ENCODE measurements around the gene EIF4A3. TPM values are rescaled to one million over a fixed set of nuclear protein-coding genes. Genes with fewer than 3 reads are reported as not detected.

Gene EIF4A3
- total RNA-seq, 1 donor from 2014 or later: 78.9 TPM

DNA sequence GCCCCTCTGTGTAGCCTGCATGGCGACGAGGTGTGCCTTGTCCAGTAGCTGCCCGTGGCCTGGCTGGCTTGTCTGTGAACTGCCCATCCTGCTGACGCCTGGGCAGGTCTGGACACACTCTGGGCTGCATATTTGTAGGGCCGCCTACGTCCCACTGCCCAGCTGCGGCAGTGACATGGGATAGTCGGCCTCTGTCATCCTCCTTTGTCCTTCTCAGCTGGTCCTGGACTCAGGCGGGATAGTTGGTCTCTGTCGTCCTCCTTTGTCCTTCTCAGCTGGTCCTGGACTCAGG lies 37.4 kb upstream of the EIF4A3 start:
- no peaks in the 10 kb centered on the region for H3K36me3 ChIP-seq
- no peaks in the 10 kb centered on the region for H3K9me3 ChIP-seq
- H3K27me3 ChIP-seq: no peaks in the 10 kb centered on the region
- intact Hi-C loops (cut with DNase I): no loop called here
- no peak overlapping the region for H3K4me3 ChIP-seq
- no peak for DNase-seq (ENCODE audit: low spot score in 2 of 2)
- TF ChIP-seq, protein P1, sequence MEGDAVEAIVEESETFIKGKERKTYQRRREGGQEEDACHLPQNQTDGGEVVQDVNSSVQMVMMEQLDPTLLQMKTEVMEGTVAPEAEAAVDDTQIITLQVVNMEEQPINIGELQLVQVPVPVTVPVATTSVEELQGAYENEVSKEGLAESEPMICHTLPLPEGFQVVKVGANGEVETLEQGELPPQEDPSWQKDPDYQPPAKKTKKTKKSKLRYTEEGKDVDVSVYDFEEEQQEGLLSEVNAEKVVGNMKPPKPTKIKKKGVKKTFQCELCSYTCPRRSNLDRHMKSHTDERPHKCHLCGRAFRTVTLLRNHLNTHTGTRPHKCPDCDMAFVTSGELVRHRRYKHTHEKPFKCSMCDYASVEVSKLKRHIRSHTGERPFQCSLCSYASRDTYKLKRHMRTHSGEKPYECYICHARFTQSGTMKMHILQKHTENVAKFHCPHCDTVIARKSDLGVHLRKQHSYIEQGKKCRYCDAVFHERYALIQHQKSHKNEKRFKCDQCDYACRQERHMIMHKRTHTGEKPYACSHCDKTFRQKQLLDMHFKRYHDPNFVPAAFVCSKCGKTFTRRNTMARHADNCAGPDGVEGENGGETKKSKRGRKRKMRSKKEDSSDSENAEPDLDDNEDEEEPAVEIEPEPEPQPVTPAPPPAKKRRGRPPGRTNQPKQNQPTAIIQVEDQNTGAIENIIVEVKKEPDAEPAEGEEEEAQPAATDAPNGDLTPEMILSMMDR (IDR thresholded peaks at IDR 0.05): no peak
- H3K4me1 ChIP-seq: no peaks in the 10 kb centered on the region
- H3K27ac ChIP-seq: no peak overlapping the region

- Histone ChIP-seq H3K9me3 (no peaks in the 10 kb centered on the region), H3K4me1 (no peaks in the 10 kb centered on the region), H3K27ac (no peak overlapping the region), H3K27me3 (no peaks in the 10 kb centered on the region), H3K36me3 (no peaks in the 10 kb centered on the region), H3K4me3 (no peak overlapping the region)
- DNase-seq (ENCODE audit: low spot score in 2 of 2): no peak
- TF ChIP-seq, protein P1 (IDR thresholded peaks at IDR 0.05): no peak
- intact Hi-C loops (cut with DNase I): no loop called here
Measured at GRCh38 chr17:80183581-80184422, 36.9 kb upstream of the EIF4A3 start.

GRCh38 chr17:80182845-80183223 lies 35.9 kb upstream of the EIF4A3 start:
- no peaks in the 10 kb centered on the region for H3K27me3 ChIP-seq
- intact Hi-C loops (cut with DNase I): no loop called here
- no peak overlapping the region for H3K4me3 ChIP-seq
- H3K27ac ChIP-seq: no peak overlapping the region
- no peaks in the 10 kb centered on the region for H3K4me1 ChIP-seq
- H3K36me3 ChIP-seq: no peaks in the 10 kb centered on the region
- TF ChIP-seq, protein P1 (IDR thresholded peaks at IDR 0.05): no peak
- no peaks in the 10 kb centered on the region for H3K9me3 ChIP-seq
- DNase-seq (ENCODE audit: low spot score in 2 of 2): no peak

- Histone ChIP-seq H3K27me3 (no peaks in the 10 kb centered on the region), H3K4me3 (no peak overlapping the region), H3K9me3 (no peaks in the 10 kb centered on the region), H3K4me1 (no peaks in the 10 kb centered on the region), H3K36me3 (no peaks in the 10 kb centered on the region), H3K27ac (no peak overlapping the region)
- DNase-seq (ENCODE audit: low spot score in 2 of 2): no peak
- TF ChIP-seq, protein P1 (IDR thresholded peaks at IDR 0.05): no peak
- intact Hi-C loops (cut with DNase I): no loop called here
Measured at GRCh38 chr17:80182118-80182844, 35.4 kb upstream of the EIF4A3 start.

DNA sequence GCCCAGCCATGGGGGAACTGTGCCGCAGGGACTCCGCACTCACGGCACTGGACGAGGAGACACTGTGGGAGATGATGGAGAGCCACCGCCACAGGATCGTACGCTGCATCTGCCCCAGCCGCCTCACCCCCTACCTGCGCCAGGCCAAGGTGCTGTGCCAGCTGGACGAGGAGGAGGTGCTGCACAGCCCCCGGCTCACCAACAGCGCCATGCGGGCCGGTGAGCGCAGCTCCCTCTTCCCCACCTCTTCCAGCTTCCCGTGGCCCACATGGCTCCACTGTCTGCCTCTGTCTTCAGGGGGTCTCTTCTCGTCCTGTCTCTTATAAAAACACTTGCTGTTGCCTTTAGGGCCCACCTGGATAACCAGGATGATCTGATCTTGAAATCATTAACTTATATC lies 34.5 kb upstream of the EIF4A3 start:
- Histone ChIP-seq H3K9me3 (no peaks in the 10 kb centered on the region), H3K27me3 (no peaks in the 10 kb centered on the region), H3K4me3 (no peak overlapping the region), H3K4me1 (no peaks in the 10 kb centered on the region), H3K27ac (no peak overlapping the region), H3K36me3 (no peaks in the 10 kb centered on the region)
- intact Hi-C loops (cut with DNase I): no loop called here
- TF ChIP-seq, protein P1 (IDR thresholded peaks at IDR 0.05): no peak
- DNase-seq (ENCODE audit: low spot score in 2 of 2): no peak
